Caco-2 (cell line): ENCODE results near the gene RAE1. TPM values are rescaled to one million over a fixed set of nuclear protein-coding genes. Genes with fewer than 3 reads are reported as not detected.

Experiments
- BruUV-seq: library from RNA; stranded (reverse); fragments of 400-500 nt; replicated peaks from 2 replicates; lab custom pipeline; 2021; lab: Mats Ljungman, UMichigan
- CTCF ChIA-PET: fragments of 300-600 bp; sonication (Branson Sonifier 250); formaldehyde crosslinking; loops from one replicate; lab custom pipeline; 2022; ENCODE audit warnings: antibody characterized with exemption; lab: Charles Lee
- POLR2A ChIA-PET: fragments of 300-600 bp; sonication (Branson Sonifier 250); formaldehyde crosslinking; loops from one replicate; lab custom pipeline; 2022; ENCODE audit warnings: antibody characterized with exemption; lab: Charles Lee
- DNase-seq, 2 experiments: peaks; one replicate each; pipeline versions ENCODE4 v3.0.0 to v3.0.0-alpha.2; 2020 to 2022
- H3K27me3 ChIP-seq: replicated peaks from 2 replicates; pipeline ENCODE4 v1.6.0; 2011; ENCODE audit warnings: low read length; ENCODE audit not compliant: control insufficient read depth, insufficient read depth
- H3K36me3 ChIP-seq: 2 replicates; pipeline ENCODE4 v1.5.1; 2011; ENCODE audit warnings: low read length; ENCODE audit not compliant: control insufficient read depth, insufficient read depth
- H3K4me1 ChIP-seq: fragments of 250-450 bp; sonication (Bioruptor Pico); 2 replicates; pipeline ENCODE4 v1.5.1; 2020; ENCODE audit warnings: mild to moderate bottlenecking
- H3K4me3 ChIP-seq: 2 replicates; pipeline ENCODE4 v1.5.1; 2011; ENCODE audit warnings: low read depth, mild to moderate bottlenecking, control low read depth, low read length
- H3K9me3 ChIP-seq: fragments of 250-450 bp; sonication (Bioruptor Pico); 2 replicates; pipeline ENCODE4 v1.5.1; 2020; ENCODE audit warnings: mild to moderate bottlenecking, moderate library complexity
- H3K27ac Mint-ChIP-seq: one replicate; pipeline ENCODE4 v1.8.0; 2022; ENCODE audit warnings: mixed read lengths; ENCODE audit not compliant: unreplicated experiment
- H3K27me3 Mint-ChIP-seq: one replicate; pipeline ENCODE4 v1.8.0; 2022; ENCODE audit warnings: mixed read lengths; ENCODE audit not compliant: insufficient read depth, unreplicated experiment
- H3K36me3 Mint-ChIP-seq: one replicate; pipeline ENCODE4 v1.8.0; 2022; ENCODE audit warnings: mild to moderate bottlenecking, mixed read lengths; ENCODE audit not compliant: insufficient read depth, unreplicated experiment
- H3K4me1 Mint-ChIP-seq: one replicate; pipeline ENCODE4 v1.8.0; 2022; ENCODE audit warnings: low read depth, mixed read lengths; ENCODE audit not compliant: unreplicated experiment
- H3K4me3 Mint-ChIP-seq: one replicate; pipeline ENCODE4 v1.8.0; 2022; ENCODE audit warnings: mild to moderate bottlenecking, moderate library complexity, mixed read lengths; ENCODE audit not compliant: unreplicated experiment
- H3K9me3 Mint-ChIP-seq: one replicate; pipeline ENCODE4 v1.8.0; 2022; ENCODE audit warnings: mixed read lengths; ENCODE audit not compliant: unreplicated experiment
- CTCF ChIP-seq, 2 experiments: fragments of 200-600 bp in 1 of 2; IDR thresholded peaks; 1 replicate in 1 of 2; 2 replicates in 1 of 2; pipeline versions ENCODE4 v1.5.1 to v1.8.0; 2011 to 2022; ENCODE audit warnings: antibody characterized with exemption in 1 of 2, control low read depth in 1 of 2, inconsistent platforms in 1 of 2, low read depth in 1 of 2, low read length in 1 of 2, mild to moderate bottlenecking in 1 of 2, moderate library complexity in 1 of 2; ENCODE audit not compliant: insufficient read depth in 1 of 2, severe bottlenecking in 1 of 2, unreplicated experiment in 1 of 2
- intact Hi-C: fragments of 100-400 bp; cut with micrococcal nuclease; formaldehyde crosslinking; loops from one replicate; pipeline ENCODE4 v1.10.0; 2022; ENCODE audit not compliant: unreplicated experiment
- total RNA-seq: library from RNA; stranded (reverse); gene quantifications from 2 replicates; pipeline ENCODE4 v1.2.3, GENCODE V29; 2022

The RAE1 gene
- total RNA-seq, 1 experiment from 2014 or later, result 133 TPM

DNA sequence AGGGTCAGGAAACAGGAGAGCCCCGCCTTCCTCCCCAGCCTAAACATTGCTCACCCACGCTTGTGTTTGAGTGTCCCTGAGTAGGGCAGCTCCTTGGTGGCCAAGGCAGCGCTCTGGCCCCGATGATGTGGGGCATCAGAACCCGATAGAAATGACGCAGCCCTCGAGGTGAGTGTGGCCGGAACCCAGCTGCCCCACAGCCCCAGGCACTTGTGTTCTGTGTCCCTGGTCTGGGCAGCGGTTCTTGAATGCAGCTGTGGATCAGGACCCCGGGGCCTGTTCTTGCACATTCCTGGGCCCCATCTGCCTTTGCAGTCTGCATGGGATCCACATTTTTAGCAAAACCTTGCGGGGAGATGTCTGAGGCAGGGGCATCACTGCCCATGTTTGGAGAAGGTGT is 53.0 kb downstream of the RAE1 start:
- Histone ChIP-seq H3K36me3 (peaks cover 14% of the 10 kb centered on the region; the same call in 1 of the 2 replicates), H3K4me3 (no peak overlapping the region), H3K9me3 (no peaks in the 10 kb centered on the region), H3K4me1 (no peaks in the 10 kb centered on the region), H3K27me3 (no peaks in the 10 kb centered on the region)
- POLR2A ChIA-PET, result no interaction called here
- no peak overlapping the region for H3K27ac Mint-ChIP-seq
- peaks cover 22% of the 10 kb centered on the region for H3K36me3 Mint-ChIP-seq
- BruUV-seq, result no TSS peak
- intact Hi-C loops, result no loop called here
- CTCF ChIA-PET, result no interaction called here
- no peak overlapping the region for H3K4me3 Mint-ChIP-seq
- DNase-seq, result no peak
- H3K9me3 Mint-ChIP-seq, result no peaks in the 10 kb centered on the region
- H3K4me1 Mint-ChIP-seq, result no peaks in the 10 kb centered on the region
- no peak for TF ChIP-seq CTCF (IDR thresholded peaks at IDR 0.05; ENCODE audit: insufficient read depth in 1 of 2, low read depth in 1 of 2, low read length in 1 of 2, severe bottlenecking in 1 of 2, unreplicated experiment in 1 of 2)
- no peaks in the 10 kb centered on the region for H3K27me3 Mint-ChIP-seq

DNA sequence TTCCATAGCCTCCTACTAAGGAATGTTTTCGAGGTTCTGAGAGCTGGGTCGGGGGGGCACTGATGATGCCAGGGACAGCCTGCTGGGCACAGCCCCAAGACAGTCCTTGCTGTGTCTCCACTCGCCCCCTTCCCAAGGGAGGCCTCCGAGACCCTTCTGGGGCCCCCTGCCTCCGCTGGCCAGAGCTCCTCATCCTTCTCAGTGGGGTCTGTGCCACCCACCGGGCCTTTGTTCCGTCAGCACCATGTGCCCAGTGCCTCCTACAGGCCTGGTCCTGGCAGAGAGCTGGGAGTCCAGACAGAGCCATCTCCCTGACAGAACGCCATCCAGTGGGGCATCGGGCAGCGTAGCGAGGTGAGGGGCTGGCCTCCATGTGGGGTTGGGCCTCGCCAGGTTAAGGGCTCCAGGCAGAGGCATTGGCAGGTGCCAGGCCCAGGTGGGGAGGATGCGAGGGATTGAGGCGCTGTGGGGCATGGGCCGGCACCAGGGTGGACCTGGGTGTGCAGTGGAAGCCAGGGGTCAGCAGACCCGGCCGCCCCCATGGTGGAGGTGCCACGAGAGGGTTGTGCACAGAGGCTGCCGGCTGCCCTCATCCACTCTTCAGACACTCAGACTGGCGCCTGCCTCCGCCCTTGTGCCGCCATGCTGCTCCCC is 53.5 kb downstream of the RAE1 start:
- no peaks in the 10 kb centered on the region for H3K9me3 Mint-ChIP-seq
- no peaks in the 10 kb centered on the region for H3K27me3 Mint-ChIP-seq
- intact Hi-C loops, result no loop called here
- H3K36me3 Mint-ChIP-seq, result peaks cover 21% of the 10 kb centered on the region
- no peak for TF ChIP-seq CTCF (IDR thresholded peaks at IDR 0.05; ENCODE audit: insufficient read depth in 1 of 2, low read depth in 1 of 2, low read length in 1 of 2, severe bottlenecking in 1 of 2, unreplicated experiment in 1 of 2)
- POLR2A ChIA-PET, result no interaction called here
- CTCF ChIA-PET, result no interaction called here
- no TSS peak for BruUV-seq
- H3K27ac Mint-ChIP-seq, result no peak overlapping the region
- H3K4me1 ChIP-seq, result no peaks in the 10 kb centered on the region
- no peaks in the 10 kb centered on the region for H3K27me3 ChIP-seq
- no peak overlapping the region for H3K4me3 Mint-ChIP-seq
- no peak overlapping the region for H3K4me3 ChIP-seq
- peaks cover 14% of the 10 kb centered on the region; the same call in 1 of the 2 replicates for H3K36me3 ChIP-seq
- H3K9me3 ChIP-seq, result no peaks in the 10 kb centered on the region
- no peak for DNase-seq
- H3K4me1 Mint-ChIP-seq, result no peaks in the 10 kb centered on the region

DNA sequence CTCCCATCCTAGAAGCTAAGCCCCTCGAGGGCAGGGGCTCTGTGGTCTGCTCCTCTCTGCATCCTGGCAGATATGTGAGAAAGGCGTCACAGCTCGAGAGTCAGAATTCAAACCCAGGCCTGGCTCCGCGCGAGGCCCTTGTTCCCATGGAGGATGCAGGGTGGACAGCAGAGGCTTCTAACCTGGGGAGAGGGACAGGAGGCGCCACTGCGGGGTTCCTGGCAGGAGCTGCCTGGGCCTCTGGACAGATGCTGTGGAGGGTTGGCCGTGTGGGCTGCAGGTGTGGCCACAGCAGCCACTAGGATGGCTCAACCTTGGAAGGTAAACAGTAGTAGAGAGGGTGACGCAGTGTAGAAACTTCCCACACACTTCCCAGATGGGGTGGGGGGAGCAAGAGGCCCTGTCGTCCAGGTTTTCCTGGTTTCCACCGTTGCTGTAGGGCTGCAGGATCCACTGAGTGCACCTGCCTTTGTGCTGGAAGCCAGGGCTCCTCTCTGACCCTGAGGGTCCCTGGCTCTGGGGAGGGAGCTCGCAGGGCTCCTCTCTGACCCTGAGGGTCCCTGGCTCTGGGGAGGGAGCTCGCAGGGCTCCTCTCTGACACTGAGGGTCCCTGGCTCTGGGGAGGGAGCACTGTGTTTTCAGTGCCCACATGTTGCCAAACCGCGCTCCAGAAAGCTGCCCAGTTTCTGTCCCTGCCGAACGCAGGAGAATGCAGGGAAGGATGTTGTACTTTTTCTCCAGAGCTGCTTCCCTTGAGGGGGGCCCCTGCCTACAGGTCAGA is 54.4 kb downstream of the RAE1 start:
- Mint-ChIP-seq H3K27ac (no peak overlapping the region), H3K4me1 (no peaks in the 10 kb centered on the region), H3K4me3 (no peak overlapping the region), H3K9me3 (no peaks in the 10 kb centered on the region), H3K27me3 (no peaks in the 10 kb centered on the region), H3K36me3 (peaks cover 29% of the 10 kb centered on the region)
- ChIA-PET CTCF (no interaction called here), POLR2A (no interaction called here)
- intact Hi-C loops, result no loop called here
- Histone ChIP-seq H3K4me3 (no peak overlapping the region), H3K4me1 (no peaks in the 10 kb centered on the region), H3K36me3 (peaks cover 11% of the 10 kb centered on the region; the same call in 1 of the 2 replicates), H3K27me3 (no peaks in the 10 kb centered on the region), H3K9me3 (no peaks in the 10 kb centered on the region)
- BruUV-seq, result no TSS peak
- no peak for DNase-seq
- no peak for TF ChIP-seq CTCF (IDR thresholded peaks at IDR 0.05; ENCODE audit: insufficient read depth in 1 of 2, low read depth in 1 of 2, low read length in 1 of 2, severe bottlenecking in 1 of 2, unreplicated experiment in 1 of 2)
